Metanephros (tissue), 1 donor: ENCODE data around the gene FOXJ2. TPM values are rescaled to one million over a fixed set of nuclear protein-coding genes. Genes with fewer than 3 reads are reported as not detected.

Experiments used
- total RNA-seq: library from RNA; depleted of rRNA; stranded (reverse); fragments of >200 nt; gene quantifications from one replicate; pipeline ENCODE4 v1.2.3, GENCODE V29; 2014

The FOXJ2 gene
- 14.5 TPM for total RNA-seq

DNA sequence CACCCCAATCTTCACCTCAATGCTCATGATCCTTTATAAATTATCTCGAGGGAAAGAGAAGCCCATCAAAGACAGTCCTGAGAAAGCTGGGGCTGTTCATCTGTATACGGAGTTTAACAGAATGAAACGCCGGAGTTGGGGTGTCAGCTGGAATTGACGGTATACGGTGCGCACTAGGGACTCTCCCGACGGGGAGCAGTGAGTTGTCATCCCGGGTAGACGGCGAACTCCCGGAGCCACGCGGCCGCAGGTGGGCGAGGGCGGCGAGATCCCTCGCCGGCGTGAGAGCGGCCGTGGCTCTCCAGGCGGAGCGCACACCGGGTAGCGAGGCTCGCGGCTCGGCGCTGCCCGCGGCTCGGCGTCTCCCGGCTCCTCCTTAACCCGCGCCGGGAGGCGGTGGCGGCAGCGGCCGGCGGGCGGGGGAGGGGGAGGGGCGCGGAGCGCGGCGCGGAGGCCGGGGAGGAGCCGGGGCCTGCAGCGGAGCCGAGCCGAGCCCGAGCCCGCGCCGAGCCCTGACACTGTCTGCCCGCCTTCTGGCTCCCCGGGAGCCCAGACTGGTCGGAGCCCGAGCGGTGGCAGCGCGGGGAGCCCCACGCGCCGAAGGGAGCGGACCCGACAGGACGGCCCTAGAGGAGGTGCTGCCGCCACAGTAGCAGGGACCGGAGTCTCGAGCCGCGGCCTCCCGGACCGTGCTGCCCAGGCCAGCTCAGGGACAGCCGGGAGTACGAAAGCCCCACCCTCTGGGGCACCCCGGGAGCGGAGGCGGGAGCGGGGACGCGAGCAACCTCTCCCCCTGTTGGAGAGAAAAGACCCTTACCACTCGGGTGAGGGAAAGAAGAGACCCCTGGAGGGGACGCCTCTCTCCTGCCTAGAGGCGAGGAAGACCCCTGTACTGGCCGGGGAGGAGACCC lies at the start of gene FOXJ2:
Gene FOXJ2 (plus strand): TSS at position 475 of the 911 bp plus-strand sequence. CDS start 7,117 bp downstream, outside the sequence.

DNA sequence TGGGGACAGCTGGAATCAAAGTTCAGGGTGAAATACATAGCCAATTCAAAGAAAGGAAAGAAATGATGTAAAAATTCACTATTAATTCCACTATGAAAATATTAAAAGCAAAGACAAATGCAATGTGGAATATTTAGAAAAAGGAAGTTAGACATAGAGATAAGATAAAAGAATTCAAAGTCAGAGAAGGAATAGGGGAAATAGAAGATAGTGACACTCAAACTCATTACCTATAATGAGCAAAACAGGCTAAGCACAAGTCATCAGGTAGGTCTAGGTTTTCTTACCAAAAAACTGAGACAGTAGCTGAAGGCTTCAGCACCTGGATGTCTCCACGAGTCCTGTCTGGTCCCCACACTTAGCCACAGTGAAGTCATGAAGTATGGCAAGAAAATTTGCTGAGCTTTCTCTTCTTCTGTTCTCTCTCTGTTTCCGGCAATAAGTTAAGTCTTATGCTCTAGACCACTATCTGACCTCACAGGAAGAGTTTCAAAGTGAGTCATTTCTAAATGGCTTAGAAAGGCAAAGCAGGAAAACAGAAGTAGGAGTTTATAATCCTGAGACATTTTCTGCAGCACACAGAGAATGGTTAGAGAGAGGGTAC lies 33.6 kb downstream of the FOXJ2 start, which contains the start of gene C3AR1:
Gene C3AR1 (minus strand): TSS at position 369 of the 604 bp plus-strand sequence. CDS start 6,174 bp downstream, outside the sequence.

Other genes starting within 250 kb of the FOXJ2 start
- gene NANOG, start 243.3 kb upstream of the FOXJ2 start, total RNA-seq: 0.06 TPM
- 0.64 TPM for gene SLC2A14, start 159.8 kb upstream of the FOXJ2 start, total RNA-seq
- 150 TPM for gene SLC2A3, start 96.5 kb upstream of the FOXJ2 start, total RNA-seq
- gene C3AR1, start 33.6 kb downstream of the FOXJ2 start, total RNA-seq: 5.8 TPM
- 49.3 TPM for gene NECAP1, start 49.6 kb downstream of the FOXJ2 start, total RNA-seq
- gene CLEC4A, start 90.9 kb downstream of the FOXJ2 start, total RNA-seq: 1.6 TPM
- gene ZNF705A, start 124.3 kb downstream of the FOXJ2 start, total RNA-seq: not detected
- gene FAM90A1, start 194.9 kb downstream of the FOXJ2 start, total RNA-seq: 0.18 TPM